Measurements from ENCODE around the gene NUDT9.
"Not testable (repeated sequence)": the region's sequence is repeated elsewhere in the genome, so short reads cannot be mapped to it uniquely, and the experiment has no call there.

NUDT9 gene

GRCh38 chr4:87458913-87459312, 36.5 kb downstream of the NUDT9 start:
- in situ Hi-C loops (cut with HindIII; ENCODE audit: low sequenced_read_pairs) = no loop called here

- in situ Hi-C loops (cut with HindIII; ENCODE audit: low sequenced_read_pairs) = no loop called here
These were observed 38.9 kb downstream of the NUDT9 start for GRCh38 chr4:87461281-87461700.

- in situ Hi-C loops (cut with HindIII; ENCODE audit: low sequenced_read_pairs) = no loop called here
These were observed 39.7 kb downstream of the NUDT9 start for GRCh38 chr4:87462102-87462501.

GRCh38 chr4:87465739-87466366, 43.5 kb downstream of the NUDT9 start:
- in situ Hi-C loops (cut with HindIII; ENCODE audit: low sequenced_read_pairs) = no loop called here

- in situ Hi-C loops (cut with HindIII; ENCODE audit: low sequenced_read_pairs) = no loop called here
These were observed 47.0 kb downstream of the NUDT9 start for GRCh38 chr4:87469390-87469789.

GRCh38 chr4:87476934-87477333, 54.6 kb downstream of the NUDT9 start:
- in situ Hi-C loops (cut with HindIII; ENCODE audit: low sequenced_read_pairs) = no loop called here

- in situ Hi-C loops (cut with HindIII; ENCODE audit: low sequenced_read_pairs) = no loop called here
These were observed 56.4 kb downstream of the NUDT9 start for GRCh38 chr4:87478732-87479250.

- in situ Hi-C loops (cut with HindIII; ENCODE audit: low sequenced_read_pairs) = no loop called here
These were observed 59.0 kb downstream of the NUDT9 start for GRCh38 chr4:87481377-87481776.

GRCh38 chr4:87483247-87483646, 60.9 kb downstream of the NUDT9 start:
- in situ Hi-C loops (cut with HindIII; ENCODE audit: low sequenced_read_pairs) = not testable (repeated sequence)

GRCh38 chr4:87488666-87489065, 66.3 kb downstream of the NUDT9 start:
- in situ Hi-C loops (cut with HindIII; ENCODE audit: low sequenced_read_pairs) = not testable (repeated sequence)

- in situ Hi-C loops (cut with HindIII; ENCODE audit: low sequenced_read_pairs) = no loop called here
These were observed 67.3 kb downstream of the NUDT9 start for GRCh38 chr4:87489678-87490077.

- in situ Hi-C loops (cut with HindIII; ENCODE audit: low sequenced_read_pairs) = no loop called here
These were observed 68.4 kb downstream of the NUDT9 start for GRCh38 chr4:87490664-87491369.

- in situ Hi-C loops (cut with HindIII; ENCODE audit: low sequenced_read_pairs) = no loop called here
These were observed 69.1 kb downstream of the NUDT9 start for GRCh38 chr4:87491436-87491835.

GRCh38 chr4:87491851-87492250, 69.5 kb downstream of the NUDT9 start:
- in situ Hi-C loops (cut with HindIII; ENCODE audit: low sequenced_read_pairs) = not testable (repeated sequence)

- in situ Hi-C loops (cut with HindIII; ENCODE audit: low sequenced_read_pairs) = no loop called here
These were observed 70.7 kb downstream of the NUDT9 start for GRCh38 chr4:87493115-87493514.

- in situ Hi-C loops (cut with HindIII; ENCODE audit: low sequenced_read_pairs) = no loop called here
These were observed 74.8 kb downstream of the NUDT9 start for GRCh38 chr4:87497159-87497558.

GRCh38 chr4:87497578-87497977, 75.2 kb downstream of the NUDT9 start:
- in situ Hi-C loops (cut with HindIII; ENCODE audit: low sequenced_read_pairs) = no loop called here

- in situ Hi-C loops (cut with HindIII; ENCODE audit: low sequenced_read_pairs) = no loop called here
These were observed 76.1 kb downstream of the NUDT9 start for GRCh38 chr4:87498446-87498900.

GRCh38 chr4:87499403-87500091, 77.2 kb downstream of the NUDT9 start:
- in situ Hi-C loops (cut with HindIII; ENCODE audit: low sequenced_read_pairs) = no loop called here

- in situ Hi-C loops (cut with HindIII; ENCODE audit: low sequenced_read_pairs) = no loop called here
These were observed 77.7 kb downstream of the NUDT9 start for GRCh38 chr4:87500092-87500462.

- in situ Hi-C loops (cut with HindIII; ENCODE audit: low sequenced_read_pairs) = no loop called here
These were observed 80.3 kb downstream of the NUDT9 start for GRCh38 chr4:87502580-87503238.

Measured in DLD1 (cell line).